Transverse colon (tissue), 4 donors: ENCODE data around the gene AJAP1.

Source experiments
- CTCF ChIP-seq, 5 experiments: fragments of 200-600 bp in 3 of 5; fragments of 450-650 bp in 2 of 5; sonication (generic) in 3 of 5; IDR thresholded peaks; 1 replicate in 2 of 5; 2 replicates in 3 of 5; pipeline ENCODE4 v1.5.1; 2016 to 2017; ENCODE audit warnings: antibody characterized with exemption in 5 of 5, inconsistent platforms in 3 of 5, mild to moderate bottlenecking in 2 of 5, moderate library complexity in 1 of 5
- EP300 ChIP-seq: sonication (generic); formaldehyde crosslinking; IDR thresholded peaks from one replicate; pipeline ENCODE4 v1.6.1; 2017; ENCODE audit warnings: antibody characterized with exemption, low read depth
- POLR2A ChIP-seq: fragments of 450-650 bp; IDR thresholded peaks from one replicate; pipeline ENCODE4 v1.6.1; 2016; ENCODE audit warnings: antibody characterized with exemption, mild to moderate bottlenecking, moderate library complexity
- POLR2AphosphoS5 ChIP-seq, 3 donors: sonication (generic); formaldehyde crosslinking; IDR thresholded peaks; one replicate each; pipeline ENCODE4 v1.6.1; 2016; ENCODE audit warnings: antibody characterized with exemption in 3 of 3

- TF ChIP-seq CTCF (IDR thresholded peaks at IDR 0.05) (no peak), POLR2A (no peak), EP300 (no peak), POLR2AphosphoS5 (IDR thresholded peaks at IDR 0.05) (no peak)
Observed at GRCh38 chr1:4760088-4760487, 105.7 kb downstream of the AJAP1 start.
